NCI-H2107 (cell line): ENCODE results near the gene TMEM44.
"Not testable (repeated sequence)": the region's sequence is repeated elsewhere in the genome, so short reads cannot be mapped to it uniquely, and the experiment has no call there.

Experiments
- DNase-seq: peaks from one replicate; lab custom pipeline; 2025; lab: John Stamatoyannopoulos, UW

Gene TMEM44

DNA sequence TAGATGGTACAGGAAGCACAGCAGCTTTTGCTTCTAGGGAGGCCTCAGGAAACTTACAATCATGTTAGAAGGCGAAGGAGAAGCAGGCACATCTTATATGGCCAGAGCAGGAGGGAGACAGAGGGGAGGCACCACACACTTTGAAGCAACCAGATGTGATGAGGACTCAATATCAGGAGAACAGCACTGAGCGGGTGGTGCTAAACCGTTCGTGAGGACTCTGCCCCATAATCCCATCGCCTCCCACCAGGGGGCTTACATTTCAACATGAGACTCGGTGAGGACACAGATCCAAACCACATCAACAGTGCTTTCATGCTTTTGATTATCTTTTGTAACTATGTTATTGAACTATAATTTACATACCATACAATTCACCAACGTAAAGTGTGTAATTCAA lies 7.6 kb upstream of the TMEM44 start:
- DNase-seq = no peak

DNA sequence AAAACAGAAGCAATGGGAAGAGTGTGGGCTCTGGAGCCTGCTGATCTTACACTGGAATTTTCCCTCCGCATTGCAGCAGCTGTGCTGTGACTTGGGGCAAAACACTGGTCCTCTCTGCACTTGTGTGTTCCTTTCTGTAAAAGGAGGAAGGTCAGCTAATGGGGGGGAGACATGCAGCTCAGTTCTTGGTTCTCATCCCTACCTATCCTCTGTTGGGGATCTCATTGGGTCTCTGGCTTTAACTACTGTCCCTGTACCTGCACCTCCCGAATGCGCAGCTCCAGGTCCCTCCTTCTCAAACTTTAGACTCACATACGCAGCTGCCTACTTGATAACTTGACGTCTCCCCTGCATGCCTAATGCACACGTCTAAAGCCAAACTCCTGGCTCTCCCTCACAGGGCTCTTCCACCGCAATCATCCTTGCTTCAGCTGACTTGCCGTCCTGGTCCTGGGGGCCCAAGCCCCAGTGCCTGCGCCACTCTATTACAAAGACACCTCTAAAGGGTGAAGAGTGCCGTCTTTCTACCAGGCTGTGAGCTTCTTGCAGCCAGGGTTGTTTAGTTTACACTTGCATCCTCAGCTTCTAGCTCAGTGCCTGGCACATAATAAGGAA lies 5.9 kb upstream of the TMEM44 start:
- DNase-seq = no peak

DNA sequence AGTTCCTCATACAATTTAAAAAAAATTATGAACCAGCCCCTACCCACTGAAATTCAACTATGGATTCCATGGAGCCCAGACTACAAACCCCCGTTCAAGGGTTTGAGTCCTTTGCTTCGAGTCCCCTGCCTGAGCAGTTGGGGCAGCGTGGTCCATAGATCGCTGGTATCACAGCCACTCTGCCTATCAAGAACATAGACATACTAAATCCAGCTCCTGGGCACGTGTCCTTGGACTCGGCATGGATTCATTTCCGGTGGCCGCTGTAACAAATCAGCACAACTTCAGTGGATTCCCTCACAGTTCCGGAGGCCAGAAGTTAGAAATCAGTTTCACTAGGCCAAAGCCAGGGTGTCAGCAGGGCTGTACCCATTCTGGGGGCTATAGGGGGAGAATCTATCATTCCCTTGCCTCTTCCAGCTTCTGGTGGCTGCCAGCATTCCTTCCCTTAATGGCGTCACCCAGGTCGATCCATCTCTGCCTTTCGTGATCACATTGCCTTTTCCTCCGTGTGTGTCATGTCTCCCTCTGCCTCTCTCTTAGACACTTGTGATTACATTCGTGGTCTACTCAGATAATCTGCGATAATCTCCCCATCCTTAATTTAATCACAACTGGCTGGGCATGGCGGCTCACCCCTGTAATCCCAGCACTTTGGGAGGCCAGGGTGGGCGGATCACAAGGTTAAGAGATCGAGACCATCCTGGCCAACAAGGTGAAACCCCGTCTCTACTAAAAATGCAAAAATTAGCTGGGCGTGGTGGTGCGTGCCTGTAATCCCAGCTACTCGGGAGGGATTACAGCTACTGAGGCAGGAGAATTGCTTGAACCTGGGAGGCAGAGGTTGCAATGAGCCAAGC lies 4.6 kb upstream of the TMEM44 start:
- no peak for DNase-seq

DNA sequence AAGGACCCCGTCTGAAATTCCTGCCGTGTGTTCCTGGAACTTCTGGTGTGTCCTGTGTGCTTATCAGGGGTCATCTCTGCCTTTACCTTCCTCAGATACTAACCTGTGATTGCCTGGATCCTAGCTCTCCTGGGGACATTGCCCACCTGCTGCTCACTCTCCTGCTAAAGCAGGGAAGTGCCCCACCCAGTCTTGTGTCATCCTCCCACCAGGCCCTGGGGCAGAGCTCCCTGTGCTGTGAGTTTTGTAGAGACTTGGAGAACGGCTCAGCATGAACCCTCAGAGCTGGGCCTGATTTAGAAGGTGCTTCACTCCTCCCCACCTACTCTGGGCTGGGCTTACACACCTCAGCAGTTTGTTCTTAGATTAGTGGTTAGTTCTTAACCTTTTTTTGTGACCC lies 3.8 kb upstream of the TMEM44 start:
- DNase-seq = no peak

DNA sequence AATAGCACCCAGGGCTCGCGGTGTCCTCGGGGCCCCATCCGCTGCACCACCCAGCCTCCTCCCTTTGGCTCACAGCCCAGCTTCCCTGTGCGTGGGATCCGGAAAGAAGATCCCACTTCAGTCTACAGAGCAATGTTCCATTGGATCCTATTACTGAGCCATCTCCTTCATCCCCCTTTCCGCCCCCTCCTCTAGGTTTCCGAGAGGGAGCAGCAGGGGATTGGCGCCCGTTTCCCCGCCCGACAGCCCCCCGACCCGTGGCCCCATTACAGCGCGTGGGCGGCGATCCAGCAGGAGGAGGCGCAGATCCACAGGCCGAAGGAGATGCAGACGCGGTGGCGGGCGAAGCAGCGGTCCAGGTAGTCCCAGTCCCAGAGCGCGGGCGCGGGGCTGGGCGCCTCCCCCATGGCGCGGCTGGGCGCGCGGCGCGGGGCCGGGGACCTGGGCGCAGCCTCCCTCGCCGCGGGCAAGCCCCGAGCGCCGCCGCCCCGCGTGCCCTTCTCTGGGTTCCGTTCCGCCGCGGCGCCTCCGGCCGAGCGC lies 340 bp downstream of the TMEM44 start:
- peak; percentile 29 for DNase-seq

DNA sequence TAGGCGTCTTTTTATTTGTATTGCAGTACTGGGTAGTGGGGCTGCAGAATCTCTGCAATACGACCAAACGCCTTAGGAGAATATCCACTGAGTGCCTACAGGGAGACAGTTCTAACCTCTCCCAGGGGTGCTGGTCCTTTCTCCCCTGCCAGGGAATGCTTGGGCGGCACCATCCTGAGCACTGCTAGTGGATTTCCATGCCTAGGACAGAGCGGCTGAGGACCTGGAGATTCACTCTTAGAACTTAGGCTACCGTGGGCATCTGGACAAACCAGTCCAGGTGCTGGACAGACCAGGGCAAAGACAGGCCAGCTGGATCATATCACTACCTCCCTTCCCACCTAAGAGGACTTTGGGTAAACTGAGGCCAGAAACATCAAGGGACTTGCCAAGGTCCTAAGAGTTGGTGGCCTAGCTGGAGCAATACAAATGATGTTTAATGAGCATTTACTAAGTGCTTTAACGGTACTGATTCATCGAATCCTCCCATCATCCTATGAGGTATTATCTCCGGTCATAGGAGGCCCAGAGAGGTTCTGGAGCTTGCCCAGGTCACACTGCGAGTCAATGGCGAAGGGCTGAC lies 902 bp downstream of the TMEM44 start:
- DNase-seq = no peak

DNA sequence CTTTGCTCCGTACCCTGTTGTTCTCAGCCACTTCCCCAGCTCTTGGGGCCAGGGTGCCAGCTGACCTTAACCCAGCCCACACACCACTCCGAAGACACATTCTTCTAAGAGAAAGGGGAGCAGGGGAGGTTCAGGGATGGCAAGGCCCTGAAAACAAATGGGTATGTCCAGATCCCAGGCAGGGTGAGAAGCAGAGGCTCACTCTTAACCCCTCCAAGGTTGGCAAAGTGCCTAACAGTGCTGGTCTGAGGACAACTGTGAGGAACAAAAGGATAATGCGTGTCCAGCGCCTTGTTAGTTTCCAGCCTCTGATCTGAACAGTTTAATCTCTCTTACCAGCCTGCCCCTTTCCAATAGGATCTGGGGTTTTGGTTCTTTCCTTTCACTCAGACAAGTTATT lies 1.5 kb downstream of the TMEM44 start:
- no peak for DNase-seq

DNA sequence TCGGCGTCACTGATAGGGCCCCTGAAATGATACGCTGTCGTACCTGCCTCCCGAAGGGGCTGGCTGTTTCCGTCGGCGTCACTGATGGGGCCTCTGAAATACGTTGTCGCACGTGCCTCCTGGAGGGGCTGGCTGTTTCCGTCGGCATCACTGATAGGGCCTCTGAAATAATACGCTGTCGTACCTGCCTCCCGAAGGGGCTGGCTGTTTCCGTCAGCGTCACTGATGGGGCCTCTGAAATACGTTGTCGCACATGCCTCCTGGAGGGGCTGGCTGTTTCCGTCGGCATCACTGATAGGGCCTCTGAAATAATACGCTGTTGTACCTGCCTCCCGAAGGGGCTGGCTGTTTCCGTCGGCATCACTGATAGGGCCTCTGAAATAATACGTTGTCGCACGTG lies 2.5 kb downstream of the TMEM44 start:
- not testable (repeated sequence) for DNase-seq

DNA sequence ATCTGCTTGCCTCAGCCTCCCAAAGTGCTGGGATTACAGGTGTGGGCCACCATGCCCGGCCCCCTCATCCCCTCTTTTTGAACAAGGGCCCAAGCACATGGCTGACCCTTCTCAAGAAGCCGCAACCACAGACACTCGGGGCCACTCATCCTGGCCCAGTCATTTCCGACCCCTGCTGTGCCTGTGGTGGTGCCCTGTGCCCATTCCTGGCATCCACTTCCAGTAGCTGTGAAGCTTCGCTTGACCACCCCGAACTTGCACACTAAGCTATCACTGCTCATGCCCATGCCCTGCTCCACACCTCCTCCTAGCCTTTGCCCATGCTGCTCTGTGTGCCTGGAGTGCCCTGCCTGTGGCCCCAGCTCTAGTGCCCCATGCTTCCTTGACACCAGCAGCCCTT lies 8.3 kb downstream of the TMEM44 start:
- no peak for DNase-seq

DNA sequence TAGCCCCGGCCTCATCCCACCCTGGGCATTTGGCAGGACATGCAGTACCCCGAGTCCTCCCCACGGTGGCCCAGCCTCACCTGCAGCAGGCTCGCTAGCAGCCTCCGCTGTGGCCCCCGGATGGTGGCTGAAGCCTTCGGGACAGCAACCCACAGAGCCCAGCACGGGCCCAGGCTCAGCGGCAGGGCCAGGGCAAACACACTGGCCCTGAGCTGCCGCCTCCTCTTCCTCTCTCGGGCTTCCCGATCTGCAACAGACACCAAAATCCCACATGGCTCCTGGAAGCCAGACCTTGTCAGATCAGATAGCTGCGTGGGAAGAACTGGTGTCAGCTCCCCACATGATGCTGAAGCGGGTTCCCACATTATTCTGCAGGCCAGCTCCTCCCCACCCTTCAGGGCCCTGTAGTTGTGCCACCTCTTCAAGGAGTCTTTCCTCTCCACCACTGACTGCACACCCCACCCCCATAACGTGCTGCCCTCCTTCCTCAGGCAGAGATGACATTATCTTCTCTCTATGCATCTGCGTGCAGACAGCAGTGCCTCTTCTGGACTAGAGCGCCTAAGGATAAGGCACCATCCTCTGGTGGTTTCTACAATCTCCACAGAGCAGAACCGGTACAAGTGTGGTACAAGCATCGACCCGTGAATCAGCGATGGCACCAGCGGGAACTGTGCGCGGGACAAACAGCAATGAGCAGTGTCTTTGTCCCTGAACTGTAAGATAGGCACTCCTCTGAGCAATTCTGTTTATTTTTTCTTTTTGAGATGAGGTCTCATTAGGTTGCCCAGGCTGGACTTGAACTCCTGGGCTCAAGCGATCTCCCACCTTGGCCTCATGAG lies 9.5 kb downstream of the TMEM44 start:
- DNase-seq = no peak

DNA sequence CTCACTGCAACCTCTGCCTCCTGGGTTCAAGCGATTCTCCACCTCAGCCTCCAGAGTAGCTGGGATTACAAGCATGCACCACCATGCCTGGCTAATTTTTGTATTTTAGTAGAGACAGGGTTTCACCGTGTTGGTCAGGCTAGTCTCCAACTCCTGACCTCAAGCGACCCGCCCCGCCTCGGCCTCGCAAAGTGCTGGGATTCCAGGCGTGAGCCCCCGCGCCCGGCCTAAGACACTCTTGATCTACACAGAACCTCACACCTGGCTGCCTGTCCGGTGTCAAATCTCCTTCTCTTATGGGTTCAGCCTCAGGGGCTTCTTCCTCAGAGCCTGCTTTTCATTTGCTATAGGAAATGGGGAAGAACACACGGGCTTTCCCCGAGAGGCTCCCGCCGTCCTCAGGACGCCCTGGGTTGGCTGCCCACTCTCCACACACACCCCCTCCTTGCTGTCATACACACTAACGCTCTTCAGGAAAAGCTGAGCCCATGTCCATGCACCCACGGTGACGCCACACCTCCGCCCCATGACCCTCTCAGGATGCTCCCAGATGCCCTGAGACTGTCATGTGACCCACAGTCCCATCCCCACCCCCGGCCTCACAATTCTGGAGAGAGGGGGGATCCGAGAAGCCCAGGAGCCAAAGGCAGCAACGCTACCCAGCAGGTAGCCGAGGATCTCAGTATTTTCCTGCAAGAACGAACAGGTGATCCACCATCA lies 10.4 kb downstream of the TMEM44 start:
- DNase-seq = no peak

DNA sequence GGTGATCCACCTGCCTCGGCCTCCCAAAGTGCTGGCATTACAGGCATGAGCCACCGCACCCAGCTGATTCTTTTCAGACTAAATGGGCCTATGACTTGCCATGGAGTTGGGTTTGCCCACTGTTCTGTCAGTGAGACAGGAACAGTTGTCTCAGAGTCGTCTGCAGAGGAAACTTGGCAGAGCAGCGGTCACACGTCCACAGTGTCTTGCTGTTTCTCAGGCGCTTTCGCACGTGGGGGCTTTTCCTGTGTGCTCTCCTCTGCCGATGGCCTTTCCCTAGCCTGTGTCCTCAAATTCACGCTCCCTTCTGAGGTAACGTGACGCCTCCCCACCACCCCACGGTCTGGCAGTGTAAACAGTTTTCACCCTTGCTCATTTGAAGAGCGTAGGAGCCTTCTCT lies 11.3 kb downstream of the TMEM44 start:
- no peak for DNase-seq

DNA sequence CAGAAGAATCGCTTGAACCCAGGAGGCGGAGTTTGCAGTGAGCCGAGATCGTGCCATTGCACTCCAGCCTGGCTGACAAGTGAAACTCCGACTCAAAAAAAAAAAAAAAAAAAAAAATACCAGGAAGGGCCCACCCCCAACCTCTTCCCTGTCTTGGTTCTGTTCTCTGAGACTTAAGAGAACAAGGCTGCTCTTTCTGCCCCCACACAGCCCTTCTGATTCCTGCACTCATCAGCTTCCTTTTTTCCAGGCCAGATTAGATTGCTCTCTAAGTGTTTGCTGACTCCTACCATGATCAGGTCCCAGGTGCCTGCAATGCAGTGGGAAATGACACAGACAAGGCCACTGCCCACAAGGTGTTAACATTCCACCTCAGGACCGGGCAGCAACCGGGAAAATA lies 13.0 kb downstream of the TMEM44 start:
- DNase-seq = no peak

DNA sequence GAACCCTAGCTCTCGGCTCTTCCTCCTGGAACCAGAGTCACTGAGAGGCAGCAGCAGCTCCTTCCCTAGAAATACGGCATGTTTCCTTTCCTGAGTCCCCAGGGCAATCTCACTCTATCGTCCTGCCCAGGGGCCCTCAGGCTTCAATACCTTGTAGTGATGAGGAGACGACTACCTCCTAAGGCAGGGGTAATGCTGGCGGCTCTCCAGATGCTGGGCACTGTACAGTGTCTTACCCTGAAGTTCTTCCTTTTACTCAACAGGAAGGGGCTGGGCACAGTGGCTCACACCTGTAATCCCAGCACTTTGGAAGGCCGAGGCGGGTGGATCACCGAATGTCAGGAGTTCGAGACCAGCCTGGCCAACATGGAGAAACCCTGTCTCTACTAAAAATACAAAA lies 13.5 kb downstream of the TMEM44 start:
- DNase-seq = no peak

DNA sequence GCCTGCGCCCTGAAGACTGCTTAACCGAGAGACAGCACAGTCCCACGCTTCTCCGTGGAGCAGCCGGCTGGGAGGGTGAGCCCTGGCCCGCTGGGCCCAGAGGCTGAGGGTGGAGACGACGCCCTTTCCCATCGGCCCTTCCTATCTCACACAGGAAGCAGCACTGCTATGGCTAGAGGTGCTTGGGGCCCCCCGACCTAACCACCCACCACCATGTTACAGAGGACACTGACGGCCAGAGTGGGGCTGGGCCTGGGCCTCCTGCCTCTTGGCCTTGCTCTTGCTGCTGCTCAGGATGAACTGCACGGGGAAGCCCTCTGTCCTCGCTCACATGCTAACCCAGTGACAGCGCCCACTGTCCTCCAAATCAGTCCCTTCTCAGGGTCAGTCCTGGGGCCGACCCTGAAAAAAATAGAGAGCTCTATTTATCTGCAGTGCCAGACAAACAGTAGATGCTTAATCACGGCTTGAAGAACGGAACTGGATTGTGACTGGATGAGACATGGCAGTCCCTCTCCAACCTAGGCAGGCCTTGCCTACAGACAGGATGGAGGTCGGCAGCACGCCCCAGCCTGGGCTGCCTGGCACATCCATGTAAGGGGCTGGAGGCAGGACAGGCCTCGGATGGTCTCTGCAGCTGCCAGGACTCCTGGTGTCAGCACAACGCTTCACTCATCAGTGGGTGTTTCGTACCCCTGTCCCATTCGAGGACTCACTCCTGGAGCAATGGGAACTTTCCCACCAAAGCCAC lies 14.2 kb downstream of the TMEM44 start:
- DNase-seq = no peak

DNA sequence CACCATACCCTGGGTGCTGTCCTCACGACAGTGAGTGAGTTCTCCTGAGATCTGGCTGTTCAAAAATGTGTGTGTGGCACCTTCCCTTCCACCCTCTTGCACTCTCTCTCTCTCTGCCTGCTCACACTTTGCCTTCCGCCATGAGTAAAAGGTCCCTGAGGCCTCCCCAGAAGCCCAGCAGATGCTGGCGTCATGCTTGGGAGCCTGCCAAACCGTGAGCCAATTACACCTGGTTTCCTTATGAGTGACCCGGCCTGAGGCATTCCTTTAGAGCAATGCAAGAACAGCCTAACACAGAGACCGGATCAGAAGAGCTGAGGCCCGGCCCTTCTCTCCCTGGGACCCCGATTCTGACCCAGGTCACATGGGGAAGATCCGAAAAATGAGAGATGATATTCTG lies 15.4 kb downstream of the TMEM44 start:
- no peak for DNase-seq

DNA sequence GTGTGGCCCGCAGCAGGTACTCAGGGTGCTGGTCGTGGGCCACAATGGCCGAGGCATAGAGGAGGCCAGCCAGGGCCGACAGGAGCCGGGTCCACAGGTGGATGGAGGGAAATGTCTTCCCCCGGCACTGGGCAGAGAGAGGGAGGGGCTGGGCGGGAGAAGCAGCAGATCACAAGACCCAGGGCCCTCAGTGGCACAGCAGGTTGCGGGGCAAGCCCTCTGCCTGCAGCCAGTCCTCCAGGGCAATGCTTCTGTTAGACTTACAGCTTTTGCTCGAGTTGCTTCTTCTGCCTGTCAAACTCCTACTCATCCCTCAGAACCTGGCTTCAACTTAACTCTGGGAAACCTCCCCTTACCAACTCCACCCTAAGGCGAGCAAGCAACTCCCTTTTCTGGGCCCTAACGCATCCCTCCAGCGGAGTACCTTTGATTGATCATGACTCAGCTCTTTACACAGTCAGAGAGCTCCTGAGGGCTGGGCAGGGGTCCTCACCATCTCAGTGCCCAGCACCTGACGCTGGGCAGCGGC lies 16.0 kb downstream of the TMEM44 start:
- no peak for DNase-seq

DNA sequence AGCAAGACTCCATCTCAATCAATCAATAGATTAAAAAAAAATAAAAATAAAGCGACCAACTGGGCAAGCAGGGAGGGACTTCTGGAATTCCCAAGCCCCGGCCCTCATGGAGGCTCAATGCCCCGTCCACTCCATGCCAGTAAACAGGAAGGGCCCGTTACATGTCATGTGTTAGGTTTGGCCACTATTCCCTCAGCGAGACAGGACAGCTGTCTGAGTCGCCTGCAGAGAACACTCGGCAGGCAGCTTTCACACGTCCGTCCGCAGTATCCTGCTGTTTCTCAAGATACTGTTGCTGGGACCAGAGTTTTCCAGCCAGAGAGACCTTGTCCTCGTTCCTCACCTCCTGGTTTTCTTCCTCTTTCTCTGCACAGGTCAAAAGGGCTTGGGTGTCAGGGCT lies 18.0 kb downstream of the TMEM44 start:
- DNase-seq = no peak

DNA sequence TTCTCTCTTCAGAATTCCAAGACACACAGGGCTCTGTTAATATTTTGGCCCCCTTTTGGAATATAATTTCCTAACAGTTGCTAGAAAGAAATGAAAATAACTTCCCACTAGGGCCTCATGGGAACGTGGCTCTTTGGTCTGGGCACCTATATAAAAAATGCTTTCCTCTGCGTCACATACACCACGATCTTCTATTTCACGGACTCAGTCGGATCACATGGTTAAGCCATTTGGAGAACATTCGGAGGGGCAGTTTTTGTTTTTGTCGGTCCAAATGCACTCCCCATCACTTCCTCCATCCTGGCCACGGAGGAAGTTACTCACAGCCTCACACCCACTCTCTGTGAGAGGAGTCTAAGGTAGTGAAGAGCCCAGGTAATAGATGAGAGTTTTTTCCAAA lies 21.0 kb downstream of the TMEM44 start:
- DNase-seq = no peak

DNA sequence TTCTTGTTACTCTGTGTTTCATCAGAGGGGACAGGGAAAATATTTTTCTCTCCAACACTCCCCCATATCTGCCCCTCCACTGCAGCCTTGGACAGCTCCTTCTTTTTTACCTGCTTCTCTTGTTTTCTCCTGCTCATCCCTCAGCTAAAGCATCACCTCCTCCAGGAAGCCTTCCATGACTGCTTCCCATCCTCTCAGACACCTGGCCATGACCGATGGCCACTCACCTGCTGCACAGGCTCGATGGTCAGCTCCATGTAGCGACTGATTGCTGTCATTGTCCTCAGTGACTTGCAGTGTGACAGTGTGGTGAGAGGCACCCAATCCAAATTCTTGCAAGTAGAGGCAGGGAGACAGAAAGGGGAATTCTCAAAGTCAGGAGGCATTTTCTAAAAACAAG lies 22.5 kb downstream of the TMEM44 start:
- DNase-seq = no peak

DNA sequence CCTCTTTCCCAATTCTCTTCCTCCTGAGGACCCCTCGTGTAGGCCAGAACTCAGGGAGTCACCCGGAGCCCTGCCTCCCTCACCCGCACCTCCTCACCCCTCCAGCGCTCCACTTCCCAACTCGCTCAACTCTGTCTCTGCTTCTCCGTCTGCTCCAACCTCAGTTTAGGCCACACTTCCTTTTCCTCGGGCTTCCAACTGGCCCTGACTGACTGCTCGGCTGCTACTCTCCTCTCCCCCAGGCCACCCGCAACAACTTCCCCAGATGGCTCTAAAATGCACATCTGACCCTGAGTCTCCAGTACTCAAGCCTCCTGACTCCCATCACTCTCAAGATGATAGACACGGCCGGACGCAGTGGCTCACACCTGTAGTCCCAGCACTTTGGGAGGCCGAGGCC lies 23.6 kb downstream of the TMEM44 start:
- no peak for DNase-seq
